NCI-H510A treated with DMSO at 0.1 percent for 48 hours (cell line): ENCODE data around the gene PPP2R5B.

ENCODE experiments used
- DNase-seq: peaks from one replicate; lab custom pipeline; 2025; lab: John Stamatoyannopoulos, UW

The PPP2R5B gene

GRCh38 chr11:64923944-64924909 lies at the start of gene PPP2R5B:
Gene PPP2R5B (plus strand): TSS chr11:64924689. CDS start chr11:64925735, 1,046 bp downstream.
- DNase-seq = peak; percentile 83

GRCh38 chr11:64875369-64876228 lies 48.9 kb upstream of the PPP2R5B start:
- no peak for DNase-seq

- DNase-seq = no peak
Measured at GRCh38 chr11:64876229-64876750, 48.2 kb upstream of the PPP2R5B start.

DNA sequence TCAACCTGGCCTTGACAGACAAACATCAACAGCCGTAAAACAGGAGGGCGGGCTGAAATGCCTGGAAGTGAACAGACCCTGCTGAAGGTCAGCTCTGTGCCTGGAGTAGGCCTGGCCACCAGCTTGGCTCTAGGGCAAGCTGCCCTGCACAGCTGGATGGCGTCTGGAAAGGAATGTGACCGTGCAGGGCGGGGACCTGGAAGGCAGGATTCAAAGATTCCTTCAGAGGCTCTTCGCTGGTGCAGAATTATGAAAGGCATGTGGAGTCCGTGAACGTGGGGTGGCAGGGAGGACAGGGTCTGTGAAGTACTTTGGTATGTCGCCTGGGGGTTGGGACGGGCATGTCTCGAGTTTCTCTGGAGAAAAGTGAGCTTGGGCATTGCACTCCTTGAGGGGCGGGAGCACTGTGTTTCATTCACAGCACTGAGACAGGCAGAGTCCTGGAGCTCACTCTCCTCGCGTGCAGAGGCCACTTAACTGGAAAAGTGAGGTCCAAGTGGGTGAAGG lies 47.6 kb upstream of the PPP2R5B start:
- no peak for DNase-seq

- DNase-seq = no peak
Measured at GRCh38 chr11:64877390-64878222, 46.9 kb upstream of the PPP2R5B start.

DNA sequence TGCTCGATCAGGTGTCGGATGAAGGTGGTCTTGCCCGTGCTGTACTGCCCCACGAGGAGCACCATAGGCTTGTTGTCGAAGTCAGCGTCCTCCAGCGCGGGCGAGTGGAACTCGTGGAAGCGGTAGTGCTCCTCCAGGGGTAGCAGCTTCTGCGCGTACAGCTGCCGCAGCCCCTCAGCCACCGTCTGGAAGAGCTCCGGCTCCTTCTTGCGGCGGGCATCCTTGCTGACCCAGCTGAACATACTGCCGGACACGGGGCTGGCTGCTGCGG lies 46.3 kb upstream of the PPP2R5B start:
- no peak for DNase-seq

DNA sequence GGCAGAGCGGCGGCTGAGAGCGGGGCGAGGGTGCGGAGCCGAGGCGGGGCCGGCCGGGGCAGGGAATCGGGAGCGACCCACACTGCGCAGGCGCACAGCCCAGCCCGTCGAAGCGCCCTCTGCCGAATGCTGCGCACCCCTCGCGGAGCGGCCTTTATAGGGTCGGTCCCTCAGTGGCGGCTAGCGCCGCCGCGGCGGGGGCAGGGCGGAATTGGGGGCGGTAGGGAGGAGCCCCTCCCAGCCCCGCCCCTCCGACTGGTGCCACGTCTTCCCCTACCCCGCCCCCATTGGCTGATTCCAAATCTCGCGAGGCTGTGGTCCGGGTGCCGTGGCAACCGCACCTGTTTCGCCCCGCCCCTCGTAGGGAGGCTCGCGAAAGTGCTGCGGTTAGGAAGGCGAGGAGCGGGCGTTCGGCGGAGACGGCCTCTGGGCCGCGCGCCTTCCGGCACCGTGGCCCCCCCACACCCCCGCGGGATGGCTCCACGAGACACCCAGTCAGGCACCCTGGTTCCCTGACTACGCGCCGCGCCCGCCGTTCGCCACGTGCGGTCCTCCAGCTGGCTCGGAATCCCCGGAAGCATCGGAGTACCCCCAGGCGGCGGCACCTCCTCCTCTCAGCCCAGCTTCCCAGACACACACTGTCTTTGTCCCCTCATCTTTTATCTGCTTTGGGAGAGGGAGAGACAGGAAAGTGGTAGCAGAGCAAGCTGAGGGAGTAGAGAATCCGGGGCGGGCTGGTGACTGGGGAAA lies 45.8 kb upstream of the PPP2R5B start, which contains the start of gene EHD1:
EHD1 (minus strand) TSS at position 128 of the 750 bp plus-strand sequence. CDS start 157 bp downstream, outside the sequence.
- peak; percentile 97 for DNase-seq

DNA sequence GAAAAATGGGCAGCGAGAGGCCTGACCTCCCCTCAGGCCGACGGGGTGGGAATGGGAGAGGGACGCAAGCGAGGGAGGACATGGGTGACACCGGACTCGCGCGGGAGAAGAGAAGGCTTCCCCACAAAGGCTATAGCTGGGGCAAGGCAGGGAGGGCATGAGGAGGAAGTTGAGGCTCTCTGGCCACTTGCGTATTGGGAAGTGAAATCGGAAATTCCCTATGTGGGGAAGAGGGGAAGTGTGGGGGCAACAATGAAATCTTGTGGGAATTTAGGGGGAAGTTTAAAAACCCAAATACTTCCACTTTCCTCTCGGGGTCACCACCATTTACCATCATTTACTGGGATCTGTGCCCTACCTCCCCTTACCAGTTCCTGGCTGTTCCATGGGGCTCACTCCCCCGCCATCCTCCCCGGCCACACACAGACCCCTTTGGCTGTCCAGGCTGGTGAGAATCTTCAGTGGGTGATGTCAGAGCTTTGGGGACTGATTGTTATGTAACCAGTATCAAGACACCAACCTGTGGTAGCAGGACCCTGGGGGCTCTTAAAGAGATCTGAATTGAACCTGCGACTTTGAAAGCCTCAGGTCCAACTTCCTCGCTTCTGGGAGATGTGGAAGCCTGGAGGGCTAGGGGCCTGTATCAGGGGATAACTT lies 45.1 kb upstream of the PPP2R5B start:
- DNase-seq = no peak

DNA sequence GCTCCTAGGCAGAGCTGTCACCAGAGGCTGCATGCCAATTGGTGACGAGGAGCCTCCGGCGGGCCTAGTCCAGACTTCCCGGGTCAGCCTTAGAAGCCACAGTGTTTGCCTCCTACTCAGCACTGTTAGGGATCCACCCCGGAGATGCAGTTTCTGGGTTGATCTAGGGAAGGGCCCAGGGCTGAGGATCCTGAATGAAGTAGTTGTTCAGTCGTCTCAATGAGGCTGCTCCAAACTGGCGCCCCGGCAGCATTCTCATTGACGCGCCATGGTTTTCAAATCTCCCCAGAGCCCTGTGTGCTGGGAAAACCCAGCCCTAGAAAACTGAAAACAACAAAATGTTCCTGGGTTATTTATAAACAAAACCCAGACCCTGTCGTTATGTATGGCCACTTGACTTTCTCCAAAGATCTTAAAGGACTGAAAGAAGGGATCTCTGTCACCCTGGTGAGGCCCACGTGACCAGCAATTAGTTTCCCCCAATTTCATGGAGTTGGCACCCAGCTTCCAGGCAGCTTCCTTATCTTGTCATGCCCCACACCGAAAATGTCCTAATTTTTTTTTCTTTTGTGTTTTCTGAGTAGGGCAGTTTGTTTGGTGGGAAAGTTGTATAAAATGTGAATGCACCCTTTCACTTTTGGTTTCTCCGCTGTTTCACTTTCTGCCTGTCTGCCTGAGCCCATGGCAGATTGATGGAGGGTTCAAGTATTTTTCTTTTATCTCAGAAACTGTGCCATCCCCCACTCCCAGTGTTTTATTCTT lies 44.1 kb upstream of the PPP2R5B start:
- DNase-seq = no peak

- peak; percentile 38 for DNase-seq
Measured at GRCh38 chr11:64881476-64881875, 43.0 kb upstream of the PPP2R5B start.

GRCh38 chr11:64882243-64882642 lies 42.2 kb upstream of the PPP2R5B start:
- no peak for DNase-seq

GRCh38 chr11:64883575-64883974 lies 40.9 kb upstream of the PPP2R5B start:
- DNase-seq = no peak

GRCh38 chr11:64884019-64884418 lies 40.5 kb upstream of the PPP2R5B start:
- no peak for DNase-seq

DNA sequence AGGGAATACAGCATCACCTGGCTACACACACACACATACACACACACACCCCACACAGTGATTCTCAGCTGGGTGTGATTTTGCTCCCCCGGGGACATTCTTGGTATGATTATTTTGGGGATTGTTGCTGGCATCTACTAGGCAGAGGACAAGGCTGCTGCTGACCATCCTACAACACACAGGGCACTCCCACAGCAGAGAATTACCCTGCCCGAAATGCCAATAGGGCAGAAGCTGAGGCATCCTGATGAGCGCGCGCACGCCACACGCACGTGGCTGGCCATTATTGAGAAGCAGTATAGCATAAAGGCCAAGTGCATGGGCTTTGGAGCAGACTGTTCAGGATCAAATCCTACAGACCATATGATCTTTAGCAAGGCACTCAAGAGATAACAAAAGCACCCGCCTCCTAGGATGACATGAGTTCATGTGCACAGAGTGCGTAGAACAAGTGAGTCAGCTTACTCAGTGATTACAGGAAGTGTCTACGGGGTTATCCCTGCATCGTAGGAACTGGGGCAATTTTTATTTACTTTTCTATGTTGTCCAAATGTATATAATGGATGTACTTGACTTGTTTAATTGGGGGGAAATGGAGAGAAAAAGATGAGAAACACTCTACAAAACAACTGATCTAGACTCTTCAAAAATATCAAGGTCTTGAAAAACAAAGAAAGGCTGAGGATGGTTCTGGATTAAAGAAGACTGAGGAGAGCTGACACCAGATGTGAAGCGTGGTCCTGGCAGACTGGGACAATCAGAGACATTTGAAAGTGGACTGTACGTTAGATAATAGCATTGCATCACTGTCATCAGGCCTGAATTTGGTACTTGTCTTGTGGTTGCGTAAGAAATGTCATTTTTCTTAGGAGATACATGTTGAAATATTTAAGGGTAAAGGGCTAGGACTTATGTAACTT lies 38.9 kb upstream of the PPP2R5B start:
- peak; percentile 39 for DNase-seq

DNA sequence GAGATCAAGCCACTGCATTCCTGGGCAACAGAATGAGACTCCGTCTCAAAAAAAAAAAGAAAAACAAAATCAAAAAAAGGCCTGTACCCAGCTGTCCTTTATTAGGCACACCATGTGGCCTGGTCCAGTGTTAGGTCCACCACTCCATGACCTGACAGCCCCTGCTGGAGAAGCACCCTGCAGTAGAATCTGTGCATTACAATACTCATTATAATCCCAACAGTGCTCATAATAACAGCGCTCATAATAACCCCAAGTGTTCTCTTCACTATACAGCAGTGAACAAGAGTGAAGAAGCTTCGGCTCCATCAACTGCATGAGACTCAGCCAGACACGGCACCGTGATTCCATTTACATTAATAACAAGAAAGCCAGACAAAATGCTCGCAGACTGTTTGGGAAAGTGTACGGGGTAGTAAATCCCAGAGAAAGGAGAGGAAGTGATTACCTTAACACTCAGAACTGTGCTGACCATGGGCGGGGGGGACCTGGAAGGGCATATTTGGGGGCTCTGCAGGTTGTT lies 37.2 kb upstream of the PPP2R5B start:
- DNase-seq = no peak

DNA sequence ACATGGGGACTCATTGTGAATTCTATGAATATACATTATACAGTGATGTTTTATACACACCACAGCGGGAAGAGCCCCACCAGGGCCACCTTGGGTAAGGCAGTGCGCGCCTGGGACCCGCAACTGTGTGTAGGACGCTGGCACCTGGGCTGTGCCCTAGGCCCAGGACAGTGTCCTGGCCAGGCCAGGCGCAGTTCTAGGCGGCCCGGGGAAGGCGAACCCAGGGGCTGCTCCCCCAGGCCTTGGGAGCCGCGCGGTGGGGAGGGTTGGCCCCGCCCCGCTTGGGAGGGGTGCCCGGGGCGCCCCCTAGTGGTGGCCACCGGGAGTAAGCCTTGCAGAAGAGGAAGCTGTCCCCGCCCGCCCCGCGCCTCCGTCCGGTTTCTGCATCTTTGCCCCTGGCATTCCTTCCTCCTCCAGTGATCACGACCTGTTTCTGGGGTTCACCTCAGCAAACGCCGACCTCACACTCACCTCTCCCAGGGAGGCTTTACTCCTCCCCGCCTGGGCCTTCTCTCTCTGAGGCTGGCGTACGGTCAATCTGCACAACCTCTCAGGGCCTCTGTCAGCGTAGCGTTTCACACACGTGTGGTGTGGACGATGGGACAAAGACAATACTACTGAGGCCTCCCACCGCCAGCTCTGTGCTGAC lies 36.6 kb upstream of the PPP2R5B start:
- DNase-seq = peak; percentile 11

DNA sequence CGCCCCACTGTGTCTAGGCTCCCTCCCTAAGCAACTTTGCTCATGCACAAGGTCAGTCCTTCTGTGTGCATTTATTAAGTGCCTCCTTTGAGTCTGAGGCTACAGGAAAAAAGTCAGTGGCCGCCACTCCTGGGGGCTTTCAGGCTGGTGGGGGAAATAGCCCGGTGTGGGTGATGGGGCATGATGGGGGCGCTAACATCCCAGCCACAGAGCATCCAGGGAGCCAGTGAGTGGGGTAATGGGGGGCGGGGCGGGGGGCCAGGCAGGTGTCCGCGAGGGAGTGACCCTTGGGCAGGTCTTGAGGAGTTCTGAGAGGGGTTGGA lies 36.1 kb upstream of the PPP2R5B start:
- no peak for DNase-seq
